ENCODE data around the gene CDKN1B. TPM values are rescaled to one million over a fixed set of nuclear protein-coding genes. Genes with fewer than 3 reads are reported as not detected.

CDKN1B gene
- total RNA-seq, 1 experiment from 2014 or later = 33.1 TPM

DNA sequence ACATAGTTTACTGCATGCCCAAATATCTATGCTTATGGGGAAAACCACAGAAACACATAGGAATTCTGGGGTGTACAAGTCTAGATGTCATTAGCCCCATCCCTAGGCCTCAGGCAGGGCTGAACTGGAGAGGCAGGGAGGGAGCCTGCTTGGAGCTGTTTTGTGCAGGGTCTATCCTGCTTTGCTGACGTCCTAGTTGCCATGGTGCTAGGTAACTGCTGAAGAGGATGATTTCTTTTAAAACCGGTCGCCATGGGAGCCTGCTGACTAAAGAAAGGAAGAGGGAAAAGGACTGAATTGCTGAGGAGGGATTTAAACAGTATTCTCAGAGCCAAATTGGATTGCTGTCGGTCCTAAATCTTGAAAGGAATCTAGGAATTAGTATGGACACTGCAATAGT lies 31.9 kb upstream of the CDKN1B start:
- DNase-seq (ENCODE audit: low read depth, low spot score) = no peak
- intact Hi-C loops (cut with micrococcal nuclease) = no loop called here
- no peak overlapping the region for H3K27ac ChIP-seq (ENCODE audit: low read depth, low read length)
- no peak overlapping the region for H3K4me2 ChIP-seq (ENCODE audit: low read length)
- ATAC-seq = no peak
- H3K9ac ChIP-seq (ENCODE audit: low read length) = no peak overlapping the region
- no peaks in the 10 kb centered on the region for H3K27me3 ChIP-seq (ENCODE audit: insufficient read depth, low read length)
- POLR2A ChIA-PET = no interaction called here
- H3K4me3 ChIP-seq (replicated peaks in 1 of 2; ENCODE audit: low read depth in 1 of 2, low read length in 2 of 2) = no peak overlapping the region
- no TSS peak for BruUV-seq (replicated peaks)
- H3K36me3 ChIP-seq (ENCODE audit: control insufficient read depth in 1 of 2, insufficient read depth in 2 of 2, low read length in 2 of 2) = no peaks in the 10 kb centered on the region
- CTCF ChIA-PET = no interaction called here
- TF ChIP-seq, protein P1, sequence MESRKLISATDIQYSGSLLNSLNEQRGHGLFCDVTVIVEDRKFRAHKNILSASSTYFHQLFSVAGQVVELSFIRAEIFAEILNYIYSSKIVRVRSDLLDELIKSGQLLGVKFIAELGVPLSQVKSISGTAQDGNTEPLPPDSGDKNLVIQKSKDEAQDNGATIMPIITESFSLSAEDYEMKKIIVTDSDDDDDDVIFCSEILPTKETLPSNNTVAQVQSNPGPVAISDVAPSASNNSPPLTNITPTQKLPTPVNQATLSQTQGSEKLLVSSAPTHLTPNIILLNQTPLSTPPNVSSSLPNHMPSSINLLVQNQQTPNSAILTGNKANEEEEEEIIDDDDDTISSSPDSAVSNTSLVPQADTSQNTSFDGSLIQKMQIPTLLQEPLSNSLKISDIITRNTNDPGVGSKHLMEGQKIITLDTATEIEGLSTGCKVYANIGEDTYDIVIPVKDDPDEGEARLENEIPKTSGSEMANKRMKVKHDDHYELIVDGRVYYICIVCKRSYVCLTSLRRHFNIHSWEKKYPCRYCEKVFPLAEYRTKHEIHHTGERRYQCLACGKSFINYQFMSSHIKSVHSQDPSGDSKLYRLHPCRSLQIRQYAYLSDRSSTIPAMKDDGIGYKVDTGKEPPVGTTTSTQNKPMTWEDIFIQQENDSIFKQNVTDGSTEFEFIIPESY (IDR thresholded peaks at IDR 0.05; ENCODE audit: extremely low read depth, insufficient replicate concordance, low read length) = no peak
- no peak for TF ChIP-seq JUND (IDR thresholded peaks at IDR 0.05)
- TF ChIP-seq POLR2AphosphoS5 (IDR thresholded peaks at IDR 0.05; ENCODE audit: low read depth, low read length) = no peak
- no peak for TF ChIP-seq FOSL1 (IDR thresholded peaks at IDR 0.05; ENCODE audit: low read depth)
- TF ChIP-seq EGR1 (IDR thresholded peaks at IDR 0.05; ENCODE audit: low read depth) = no peak
- no peak for TF ChIP-seq SP1 (IDR thresholded peaks at IDR 0.05; ENCODE audit: low read depth)
- TF ChIP-seq ELF1 (IDR thresholded peaks at IDR 0.05; ENCODE audit: borderline replicate concordance, low read depth) = no peak
- no peak for TF ChIP-seq EZH2 (IDR thresholded peaks at IDR 0.05)
- H4K20me1 ChIP-seq (ENCODE audit: insufficient read depth) = no peaks in the 10 kb centered on the region
- no peaks in the 10 kb centered on the region for H3K4me1 ChIP-seq (ENCODE audit: control insufficient read depth in 1 of 2, insufficient read depth in 2 of 2, low read length in 2 of 2)
- RAD21 ChIA-PET (ENCODE audit: low non-redundant PET in 1 of 2, low total read pairs in 2 of 2, uncharacterized antibody in 2 of 2, unreplicated experiment in 2 of 2) = no interaction called here
- no peaks in the 10 kb centered on the region for H3K9me3 ChIP-seq (ENCODE audit: control insufficient read depth in 1 of 2, insufficient read depth in 1 of 2, low read depth in 1 of 2, low read length in 2 of 2)
- no peaks in the 10 kb centered on the region for H3K9me2 ChIP-seq (ENCODE audit: insufficient read depth)
- no peak overlapping the region for H2AFZ ChIP-seq (ENCODE audit: low read depth, low read length, poor library complexity, severe bottlenecking)
- H3K79me2 ChIP-seq (ENCODE audit: insufficient read depth, low read length) = no peaks in the 10 kb centered on the region

DNA sequence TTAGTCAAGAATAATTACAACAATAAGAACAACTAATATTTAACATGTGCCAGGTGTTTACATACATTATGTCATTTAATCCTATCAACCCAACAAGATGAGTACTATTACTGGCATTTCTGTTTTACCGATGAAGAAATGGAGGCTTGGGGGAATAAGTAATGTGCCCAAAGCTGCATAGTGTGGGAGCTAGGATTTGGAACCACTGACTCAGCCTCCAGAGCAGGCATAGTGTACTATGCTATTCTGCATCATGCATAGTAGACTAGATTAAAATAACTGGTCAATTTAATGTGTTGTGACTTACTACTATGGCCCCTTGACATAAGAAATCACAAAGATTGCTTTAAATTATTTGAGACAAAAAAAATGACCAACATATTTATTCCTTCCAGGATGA lies 30.7 kb upstream of the CDKN1B start:
- POLR2A ChIA-PET = no interaction called here
- no peak overlapping the region for H2AFZ ChIP-seq (ENCODE audit: low read depth, low read length, poor library complexity, severe bottlenecking)
- no peak for ATAC-seq
- H3K27me3 ChIP-seq (ENCODE audit: insufficient read depth, low read length) = no peaks in the 10 kb centered on the region
- no peaks in the 10 kb centered on the region for H3K9me2 ChIP-seq (ENCODE audit: insufficient read depth)
- no peaks in the 10 kb centered on the region for H3K36me3 ChIP-seq (ENCODE audit: control insufficient read depth in 1 of 2, insufficient read depth in 2 of 2, low read length in 2 of 2)
- no peaks in the 10 kb centered on the region for H3K4me1 ChIP-seq (ENCODE audit: control insufficient read depth in 1 of 2, insufficient read depth in 2 of 2, low read length in 2 of 2)
- H4K20me1 ChIP-seq (ENCODE audit: insufficient read depth) = no peaks in the 10 kb centered on the region
- RAD21 ChIA-PET (ENCODE audit: low non-redundant PET in 1 of 2, low total read pairs in 2 of 2, uncharacterized antibody in 2 of 2, unreplicated experiment in 2 of 2) = no interaction called here
- H3K9me3 ChIP-seq (ENCODE audit: control insufficient read depth in 1 of 2, insufficient read depth in 1 of 2, low read depth in 1 of 2, low read length in 2 of 2) = no peaks in the 10 kb centered on the region
- no peak for TF ChIP-seq RAD21 (IDR thresholded peaks at IDR 0.05; ENCODE audit: low read depth)
- TF ChIP-seq, protein P2, sequence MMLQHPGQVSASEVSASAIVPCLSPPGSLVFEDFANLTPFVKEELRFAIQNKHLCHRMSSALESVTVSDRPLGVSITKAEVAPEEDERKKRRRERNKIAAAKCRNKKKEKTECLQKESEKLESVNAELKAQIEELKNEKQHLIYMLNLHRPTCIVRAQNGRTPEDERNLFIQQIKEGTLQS (IDR thresholded peaks at IDR 0.05) = no peak
- TF ChIP-seq, protein P3, sequence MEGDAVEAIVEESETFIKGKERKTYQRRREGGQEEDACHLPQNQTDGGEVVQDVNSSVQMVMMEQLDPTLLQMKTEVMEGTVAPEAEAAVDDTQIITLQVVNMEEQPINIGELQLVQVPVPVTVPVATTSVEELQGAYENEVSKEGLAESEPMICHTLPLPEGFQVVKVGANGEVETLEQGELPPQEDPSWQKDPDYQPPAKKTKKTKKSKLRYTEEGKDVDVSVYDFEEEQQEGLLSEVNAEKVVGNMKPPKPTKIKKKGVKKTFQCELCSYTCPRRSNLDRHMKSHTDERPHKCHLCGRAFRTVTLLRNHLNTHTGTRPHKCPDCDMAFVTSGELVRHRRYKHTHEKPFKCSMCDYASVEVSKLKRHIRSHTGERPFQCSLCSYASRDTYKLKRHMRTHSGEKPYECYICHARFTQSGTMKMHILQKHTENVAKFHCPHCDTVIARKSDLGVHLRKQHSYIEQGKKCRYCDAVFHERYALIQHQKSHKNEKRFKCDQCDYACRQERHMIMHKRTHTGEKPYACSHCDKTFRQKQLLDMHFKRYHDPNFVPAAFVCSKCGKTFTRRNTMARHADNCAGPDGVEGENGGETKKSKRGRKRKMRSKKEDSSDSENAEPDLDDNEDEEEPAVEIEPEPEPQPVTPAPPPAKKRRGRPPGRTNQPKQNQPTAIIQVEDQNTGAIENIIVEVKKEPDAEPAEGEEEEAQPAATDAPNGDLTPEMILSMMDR (IDR thresholded peaks at IDR 0.05 in 2 of 3, conservative IDR thresholded peaks at IDR 0.05 in 1 of 3; ENCODE audit: borderline replicate concordance in 1 of 3, insufficient read depth in 1 of 3, low read depth in 2 of 3, low read length in 2 of 3) = no peak
- no peak for TF ChIP-seq CEBPB (IDR thresholded peaks at IDR 0.05; ENCODE audit: low read depth)
- TF ChIP-seq ELF1 (IDR thresholded peaks at IDR 0.05; ENCODE audit: borderline replicate concordance, low read depth) = no peak
- TF ChIP-seq EGR1 (IDR thresholded peaks at IDR 0.05; ENCODE audit: low read depth) = no peak
- TF ChIP-seq TCF7L2 (IDR thresholded peaks at IDR 0.05; ENCODE audit: borderline replicate concordance, extremely low read depth, insufficient read depth, insufficient read length) = no peak
- TF ChIP-seq, protein P1 (IDR thresholded peaks at IDR 0.05; ENCODE audit: extremely low read depth, insufficient replicate concordance, low read length) = no peak
- TF ChIP-seq ZFX (IDR thresholded peaks at IDR 0.05) = no peak
- H3K27ac ChIP-seq (ENCODE audit: low read depth, low read length) = no peak overlapping the region
- no peaks in the 10 kb centered on the region for H3K79me2 ChIP-seq (ENCODE audit: insufficient read depth, low read length)
- BruUV-seq (replicated peaks) = no TSS peak
- no peak overlapping the region for H3K4me3 ChIP-seq (replicated peaks in 1 of 2; ENCODE audit: low read depth in 1 of 2, low read length in 2 of 2)
- DNase-seq (ENCODE audit: low read depth, low spot score) = no peak
- H3K4me2 ChIP-seq (ENCODE audit: low read length) = no peak overlapping the region
- no peak overlapping the region for H3K9ac ChIP-seq (ENCODE audit: low read length)
- intact Hi-C loops (cut with micrococcal nuclease) = no loop called here
- CTCF ChIA-PET = no interaction called here
